ENCODE results near the gene THEMIS.

THEMIS gene

DNA sequence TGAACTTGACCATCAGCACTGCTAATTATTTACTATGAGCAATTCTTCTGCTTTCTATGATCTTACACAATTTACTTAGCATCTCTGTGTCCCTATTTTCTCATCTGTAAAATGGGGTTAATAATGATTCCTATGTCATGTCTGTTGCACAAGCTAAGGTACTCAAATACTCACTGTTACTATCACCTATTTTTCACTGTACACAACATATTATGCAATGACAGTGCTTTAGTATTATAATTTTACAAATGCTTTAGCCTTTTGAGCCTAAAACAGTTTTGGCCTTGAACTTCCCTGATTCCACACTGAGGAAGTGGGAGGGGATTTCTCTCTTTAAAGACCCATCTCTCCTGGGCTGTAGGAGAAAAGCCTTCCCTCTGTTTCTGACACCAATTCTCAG is 36.9 kb upstream of the THEMIS start (continued):
- TF ChIP-seq, protein P1, sequence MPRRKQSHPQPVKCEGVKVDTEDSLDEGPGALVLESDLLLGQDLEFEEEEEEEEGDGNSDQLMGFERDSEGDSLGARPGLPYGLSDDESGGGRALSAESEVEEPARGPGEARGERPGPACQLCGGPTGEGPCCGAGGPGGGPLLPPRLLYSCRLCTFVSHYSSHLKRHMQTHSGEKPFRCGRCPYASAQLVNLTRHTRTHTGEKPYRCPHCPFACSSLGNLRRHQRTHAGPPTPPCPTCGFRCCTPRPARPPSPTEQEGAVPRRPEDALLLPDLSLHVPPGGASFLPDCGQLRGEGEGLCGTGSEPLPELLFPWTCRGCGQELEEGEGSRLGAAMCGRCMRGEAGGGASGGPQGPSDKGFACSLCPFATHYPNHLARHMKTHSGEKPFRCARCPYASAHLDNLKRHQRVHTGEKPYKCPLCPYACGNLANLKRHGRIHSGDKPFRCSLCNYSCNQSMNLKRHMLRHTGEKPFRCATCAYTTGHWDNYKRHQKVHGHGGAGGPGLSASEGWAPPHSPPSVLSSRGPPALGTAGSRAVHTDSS (tag by site-specific recombination; IDR thresholded peaks at IDR 0.05): no peak

GRCh38 chr6:127937102-127937501 is 36.2 kb upstream of the THEMIS start:
- no peak for TF ChIP-seq HOXC10 (CRISPR knock-in tag; IDR thresholded peaks at IDR 0.05)
- no peak for TF ChIP-seq ZFP37 (tag by site-specific recombination; IDR thresholded peaks at IDR 0.05)
- no peak for TF ChIP-seq ZNF768 (tag by site-specific recombination; IDR thresholded peaks at IDR 0.05)
- no peak for TF ChIP-seq ZBTB20 (tag by site-specific recombination; IDR thresholded peaks at IDR 0.05)
- TF ChIP-seq, protein P2, sequence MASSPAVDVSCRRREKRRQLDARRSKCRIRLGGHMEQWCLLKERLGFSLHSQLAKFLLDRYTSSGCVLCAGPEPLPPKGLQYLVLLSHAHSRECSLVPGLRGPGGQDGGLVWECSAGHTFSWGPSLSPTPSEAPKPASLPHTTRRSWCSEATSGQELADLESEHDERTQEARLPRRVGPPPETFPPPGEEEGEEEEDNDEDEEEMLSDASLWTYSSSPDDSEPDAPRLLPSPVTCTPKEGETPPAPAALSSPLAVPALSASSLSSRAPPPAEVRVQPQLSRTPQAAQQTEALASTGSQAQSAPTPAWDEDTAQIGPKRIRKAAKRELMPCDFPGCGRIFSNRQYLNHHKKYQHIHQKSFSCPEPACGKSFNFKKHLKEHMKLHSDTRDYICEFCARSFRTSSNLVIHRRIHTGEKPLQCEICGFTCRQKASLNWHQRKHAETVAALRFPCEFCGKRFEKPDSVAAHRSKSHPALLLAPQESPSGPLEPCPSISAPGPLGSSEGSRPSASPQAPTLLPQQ (tag by site-specific recombination; IDR thresholded peaks at IDR 0.05): no peak
- TF ChIP-seq REST (tag by site-specific recombination; IDR thresholded peaks at IDR 0.05): no peak
- TF ChIP-seq INSM2 (tag by site-specific recombination; IDR thresholded peaks at IDR 0.05): no peak
- TF ChIP-seq ZNF155 (tag by site-specific recombination; IDR thresholded peaks at IDR 0.05): no peak
- no peak for TF ChIP-seq FEZF1 (tag by site-specific recombination; IDR thresholded peaks at IDR 0.05)
- no peak for TF ChIP-seq ZNF16 (tag by site-specific recombination; IDR thresholded peaks at IDR 0.05; ENCODE audit: low read depth)
- TF ChIP-seq, protein P3, sequence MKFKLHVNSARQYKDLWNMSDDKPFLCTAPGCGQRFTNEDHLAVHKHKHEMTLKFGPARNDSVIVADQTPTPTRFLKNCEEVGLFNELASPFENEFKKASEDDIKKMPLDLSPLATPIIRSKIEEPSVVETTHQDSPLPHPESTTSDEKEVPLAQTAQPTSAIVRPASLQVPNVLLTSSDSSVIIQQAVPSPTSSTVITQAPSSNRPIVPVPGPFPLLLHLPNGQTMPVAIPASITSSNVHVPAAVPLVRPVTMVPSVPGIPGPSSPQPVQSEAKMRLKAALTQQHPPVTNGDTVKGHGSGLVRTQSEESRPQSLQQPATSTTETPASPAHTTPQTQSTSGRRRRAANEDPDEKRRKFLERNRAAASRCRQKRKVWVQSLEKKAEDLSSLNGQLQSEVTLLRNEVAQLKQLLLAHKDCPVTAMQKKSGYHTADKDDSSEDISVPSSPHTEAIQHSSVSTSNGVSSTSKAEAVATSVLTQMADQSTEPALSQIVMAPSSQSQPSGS (tag by site-specific recombination; IDR thresholded peaks at IDR 0.05; ENCODE audit: low read depth): no peak
- TF ChIP-seq ZFHX2 (tag by site-specific recombination; conservative IDR thresholded peaks at IDR 0.05): no peak
- no peak for TF ChIP-seq SP2 (tag by site-specific recombination; IDR thresholded peaks at IDR 0.05)
- TF ChIP-seq ZNF501 (tag by site-specific recombination; IDR thresholded peaks at IDR 0.05): no peak
- POLR2A ChIA-PET: no interaction called here
- Histone ChIP-seq H3K27ac (ENCODE audit: extremely low read depth, low read depth, low read length) (no peak overlapping the region), H3K4me1 (ENCODE audit: control insufficient read depth, insufficient read depth, low read length) (no peaks in the 10 kb centered on the region), H3K36me3 (ENCODE audit: control insufficient read depth in 2 of 2, insufficient read depth in 1 of 2, low read length in 2 of 2) (no peaks in the 10 kb centered on the region), H3K4me3 (ENCODE audit: low read depth, low read length) (no peak overlapping the region), H3K9me3 (ENCODE audit: control insufficient read depth, insufficient read depth, low read depth, low read length) (no peaks in the 10 kb centered on the region)
- CTCF ChIA-PET: interaction anchor here (0.8 kb wide), 1 partner anchor 36 kb away, joined by 3 read pairs; no protein-coding TSS in a partner anchor
